ENCODE measurements around the gene LDLRAD4. TPM values are rescaled to one million over a fixed set of nuclear protein-coding genes. Genes with fewer than 3 reads are reported as not detected.

LDLRAD4 gene
- polyA plus RNA-seq, 1 of the 3 experiments (the other 2 are of a cell fraction) = 0.16 TPM

- Histone ChIP-seq H4K20me1 (ENCODE audit: insufficient read depth) (no peaks in the 10 kb centered on the region), H3K79me2 (ENCODE audit: insufficient read depth) (no peaks in the 10 kb centered on the region), H3F3A (replicated peaks; ENCODE audit: insufficient read depth) (no peaks in the 10 kb centered on the region), H3K9ac (no peak overlapping the region), H3K36me3 (replicated peaks in 1 of 2; ENCODE audit: control insufficient read depth in 1 of 2, insufficient read depth in 2 of 2, low read length in 1 of 2) (no peaks in the 10 kb centered on the region), H3K4me2 (no peak overlapping the region), H3K9me2 (no peaks in the 10 kb centered on the region), H2AFZ (ENCODE audit: low read depth) (no peak overlapping the region), H3K4me1 (ENCODE audit: control insufficient read depth in 1 of 2, insufficient read depth in 2 of 2, low read depth in 1 of 2, low read length in 1 of 2) (peaks cover 8 to 64% of the 10 kb centered on the region in 2 experiments; a peak in 2 of 4 replicates), H3K9me3 (no peaks in the 10 kb centered on the region), H3K4me3 (ENCODE audit: low read depth in 2 of 2, low read length in 1 of 2) (no peak overlapping the region), H3K27ac (ENCODE audit: low read depth in 2 of 2, low read length in 1 of 2) (peak overlapping the region in 1 of 2 experiments; percentile 74; a peak in 1 of 4 replicates), H3K27me3 (ENCODE audit: insufficient read depth) (no peaks in the 10 kb centered on the region)
- ChIA-PET POLR2A (no interaction called here), CTCF (interaction anchor here (0.9 to 1.4 kb wide), 3 partner anchors 9 to 48 kb away, joined by 3 to 4 read pairs (median 3); no protein-coding TSS in a partner anchor)
- TF ChIP-seq SMC3 (IDR thresholded peaks at IDR 0.05; ENCODE audit: low read depth, low read length) (no peak), MEF2A (IDR thresholded peaks at IDR 0.05; ENCODE audit: borderline replicate concordance, low read depth) (no peak), USF2 (IDR thresholded peaks at IDR 0.05; ENCODE audit: borderline replicate concordance, low read depth, low read length) (no peak), FOXM1 (IDR thresholded peaks at IDR 0.05; ENCODE audit: low read depth) (no peak), ZBTB33 (IDR thresholded peaks at IDR 0.05; ENCODE audit: borderline replicate concordance, low read depth) (no peak), POLR2AphosphoS5 (IDR thresholded peaks at IDR 0.05; ENCODE audit: low read depth, low read length) (no peak), NRF1 (IDR thresholded peaks at IDR 0.05; ENCODE audit: low read depth, low read length) (no peak), FOXJ3 (CRISPR knock-in tag; IDR thresholded peaks at IDR 0.05) (no peak), MXI1 (IDR thresholded peaks at IDR 0.05; ENCODE audit: low read depth, low read length) (no peak), CHD2 (IDR thresholded peaks at IDR 0.05; ENCODE audit: low read length, partially characterized antibody) (no peak), MAX (IDR thresholded peaks at IDR 0.05; ENCODE audit: low read depth) (no peak), EZH2phosphoT487 (IDR thresholded peaks at IDR 0.05; ENCODE audit: borderline replicate concordance, low read depth) (no peak), CTCF (IDR thresholded peaks at IDR 0.05) (no peak), RCOR1 (IDR thresholded peaks at IDR 0.05; ENCODE audit: low read length) (no peak)
- 68% methylated on average over 16 of the region's 17 CpGs for WGBS (ENCODE audit: low lambda C conversion rate)
- DNase-seq = no peak
Measured at GRCh38 chr18:13265008-13265910, 46.7 kb downstream of the LDLRAD4 start.

All from SK-N-SH (cell line).